Parathyroid adenoma (tissue), 2 donors: ENCODE results near the gene LEMD1.

ENCODE experiments used
- H2AFZ ChIP-seq: fragments of 300-600 bp; sonication (generic); one replicate; pipeline ENCODE4 v1.7.0; 2017; ENCODE audit warnings: antibody characterized with exemption, mild to moderate bottlenecking
- H3K27ac ChIP-seq: fragments of 300-600 bp; sonication (generic); one replicate; pipeline ENCODE4 v1.7.0; 2017
- H3K27me3 ChIP-seq: fragments of 300-600 bp; sonication (generic); one replicate; pipeline ENCODE4 v1.7.0; 2017; ENCODE audit warnings: low read length; ENCODE audit not compliant: control insufficient read depth, insufficient read depth
- H3K36me3 ChIP-seq: fragments of 300-600 bp; sonication (generic); one replicate; pipeline ENCODE4 v1.7.0; 2017; ENCODE audit warnings: low read length; ENCODE audit not compliant: control insufficient read depth, insufficient read depth
- H3K4me1 ChIP-seq: fragments of 300-600 bp; sonication (generic); one replicate; pipeline ENCODE4 v1.7.0; 2017; ENCODE audit warnings: control low read depth
- H3K4me2 ChIP-seq: fragments of 300-600 bp; sonication (generic); one replicate; pipeline ENCODE4 v1.7.0; 2017; ENCODE audit warnings: low read length
- H3K4me3 ChIP-seq: fragments of 300-600 bp; sonication (generic); one replicate; pipeline ENCODE4 v1.7.0; 2017; ENCODE audit warnings: low read depth, low read length
- H3K79me2 ChIP-seq: fragments of 300-600 bp; sonication (generic); one replicate; pipeline ENCODE4 v1.7.0; 2017; ENCODE audit warnings: control low read depth
- H3K9ac ChIP-seq: fragments of 300-600 bp; sonication (generic); one replicate; pipeline ENCODE4 v1.7.0; 2017; ENCODE audit warnings: mild to moderate bottlenecking
- H3K9me3 ChIP-seq: fragments of 300-600 bp; sonication (generic); one replicate; pipeline ENCODE4 v1.7.0; 2017; ENCODE audit warnings: low read length; ENCODE audit not compliant: control insufficient read depth
- TF ChIP-seq, protein P1 (sequence below): fragments of 300-600 bp; sonication (generic); IDR thresholded peaks from one replicate; pipeline ENCODE4 v1.7.0; 2017; ENCODE audit warnings: antibody characterized with exemption, mild to moderate bottlenecking
- donor health status: primary hyperparathyroidism.

LEMD1 gene

DNA sequence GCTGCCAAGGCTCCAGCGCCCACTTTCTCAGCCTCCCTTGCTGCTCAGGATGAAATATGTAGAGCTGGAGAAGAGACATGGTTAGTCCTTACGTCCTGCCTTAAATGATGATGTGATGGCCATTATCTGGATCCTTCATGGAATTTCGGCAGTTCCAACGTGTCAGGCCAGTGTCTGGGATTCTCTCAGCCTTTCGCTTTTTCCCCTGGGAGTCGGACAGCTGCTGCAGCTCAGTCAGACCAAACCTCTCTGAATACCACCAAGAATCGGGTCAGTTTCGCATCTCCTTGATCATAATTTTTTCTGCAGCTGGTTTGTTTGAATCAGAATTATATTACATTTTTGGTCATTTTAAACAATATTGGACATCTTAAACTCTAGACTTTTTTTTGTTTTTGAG is 42.8 kb downstream of the LEMD1 start:
- Histone ChIP-seq H3K9me3 (no peaks in the 10 kb centered on the region), H3K36me3 (no peaks in the 10 kb centered on the region), H3K79me2 (no peaks in the 10 kb centered on the region), H3K27me3 (no peaks in the 10 kb centered on the region), H3K4me1 (peaks cover 11% of the 10 kb centered on the region), H3K9ac (no peak overlapping the region), H3K4me3 (no peak overlapping the region), H3K4me2 (no peak overlapping the region), H2AFZ (no peak overlapping the region), H3K27ac (no peak overlapping the region)
- TF ChIP-seq, protein P1, sequence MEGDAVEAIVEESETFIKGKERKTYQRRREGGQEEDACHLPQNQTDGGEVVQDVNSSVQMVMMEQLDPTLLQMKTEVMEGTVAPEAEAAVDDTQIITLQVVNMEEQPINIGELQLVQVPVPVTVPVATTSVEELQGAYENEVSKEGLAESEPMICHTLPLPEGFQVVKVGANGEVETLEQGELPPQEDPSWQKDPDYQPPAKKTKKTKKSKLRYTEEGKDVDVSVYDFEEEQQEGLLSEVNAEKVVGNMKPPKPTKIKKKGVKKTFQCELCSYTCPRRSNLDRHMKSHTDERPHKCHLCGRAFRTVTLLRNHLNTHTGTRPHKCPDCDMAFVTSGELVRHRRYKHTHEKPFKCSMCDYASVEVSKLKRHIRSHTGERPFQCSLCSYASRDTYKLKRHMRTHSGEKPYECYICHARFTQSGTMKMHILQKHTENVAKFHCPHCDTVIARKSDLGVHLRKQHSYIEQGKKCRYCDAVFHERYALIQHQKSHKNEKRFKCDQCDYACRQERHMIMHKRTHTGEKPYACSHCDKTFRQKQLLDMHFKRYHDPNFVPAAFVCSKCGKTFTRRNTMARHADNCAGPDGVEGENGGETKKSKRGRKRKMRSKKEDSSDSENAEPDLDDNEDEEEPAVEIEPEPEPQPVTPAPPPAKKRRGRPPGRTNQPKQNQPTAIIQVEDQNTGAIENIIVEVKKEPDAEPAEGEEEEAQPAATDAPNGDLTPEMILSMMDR, result no peak

- peaks cover 18% of the 10 kb centered on the region for H3K4me1 ChIP-seq
These were observed 44.5 kb downstream of the LEMD1 start for GRCh38 chr1:205377355-205377754.

DNA sequence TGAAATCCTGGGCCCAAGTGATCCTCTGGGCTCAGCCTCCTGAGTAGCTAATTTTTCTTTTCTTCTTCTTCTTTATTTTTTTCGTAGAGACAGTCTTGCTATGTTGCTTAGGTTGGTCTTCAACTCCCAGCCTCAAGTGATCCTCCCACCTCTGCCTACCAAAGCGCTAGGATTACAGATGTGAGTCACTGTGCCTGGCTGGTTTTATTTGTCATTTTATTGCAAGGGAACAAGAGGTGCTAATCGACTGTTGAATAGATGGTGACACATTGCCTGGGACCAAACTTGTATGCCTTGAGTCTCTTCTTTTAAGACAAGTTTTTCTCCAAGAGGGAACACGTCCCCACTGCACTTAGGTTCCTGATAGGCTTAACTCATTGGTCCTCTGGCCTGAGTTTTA is 45.1 kb downstream of the LEMD1 start:
- Histone ChIP-seq H2AFZ (no peak overlapping the region), H3K4me3 (no peak overlapping the region), H3K9me3 (no peaks in the 10 kb centered on the region), H3K79me2 (no peaks in the 10 kb centered on the region), H3K4me1 (peaks cover 21% of the 10 kb centered on the region), H3K4me2 (no peak overlapping the region), H3K27ac (no peak overlapping the region), H3K27me3 (no peaks in the 10 kb centered on the region), H3K36me3 (no peaks in the 10 kb centered on the region), H3K9ac (no peak overlapping the region)
- TF ChIP-seq, protein P1, result no peak

More at GRCh38 chr1:205377355-205377754, 44.5 kb downstream of the LEMD1 start:
- TF ChIP-seq, protein P1, result no peak
- Histone ChIP-seq H3K27ac (no peak overlapping the region), H3K27me3 (no peaks in the 10 kb centered on the region), H3K9ac (no peak overlapping the region), H2AFZ (no peak overlapping the region), H3K36me3 (no peaks in the 10 kb centered on the region), H3K4me2 (no peak overlapping the region), H3K9me3 (no peaks in the 10 kb centered on the region), H3K4me3 (no peak overlapping the region), H3K79me2 (no peaks in the 10 kb centered on the region)

DNA sequence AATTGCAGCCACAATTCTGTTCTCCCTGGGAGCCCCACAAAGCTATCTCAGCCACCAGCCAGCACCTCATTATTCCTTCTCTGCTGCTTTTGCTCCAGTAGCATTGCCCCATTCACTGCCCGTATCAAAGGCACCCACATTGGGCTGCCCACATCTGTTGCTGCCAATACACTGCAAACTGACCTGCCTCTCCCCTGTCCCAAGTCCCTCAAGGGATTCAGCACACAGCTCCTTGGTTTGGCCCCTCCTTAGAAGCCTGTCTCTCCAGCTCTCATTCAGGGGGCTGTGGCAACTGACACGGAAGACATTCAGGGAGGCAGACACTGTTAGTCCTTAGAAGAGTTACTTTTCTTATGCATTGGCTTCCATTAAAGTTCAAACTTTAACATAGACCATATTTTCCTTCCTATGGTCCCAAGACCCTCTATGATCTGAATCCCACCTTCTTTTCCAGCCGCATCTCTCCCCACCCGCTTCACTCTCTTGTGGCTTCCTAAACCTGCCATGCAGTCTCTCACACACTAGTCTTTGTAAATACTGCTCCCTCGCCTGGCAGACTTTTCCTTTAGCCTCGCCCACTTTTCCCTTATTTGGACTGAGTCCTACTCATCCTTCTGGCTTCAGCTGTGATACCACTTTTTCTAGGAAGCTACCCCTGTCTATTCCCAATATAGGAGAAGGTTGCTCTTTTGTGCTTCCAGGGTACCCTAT is 45.9 kb downstream of the LEMD1 start:
- Histone ChIP-seq H3K79me2 (no peaks in the 10 kb centered on the region), H3K4me1 (peaks cover 21% of the 10 kb centered on the region), H3K9ac (no peak overlapping the region), H3K9me3 (no peaks in the 10 kb centered on the region), H3K4me2 (no peak overlapping the region), H3K36me3 (no peaks in the 10 kb centered on the region), H3K4me3 (no peak overlapping the region), H2AFZ (no peak overlapping the region), H3K27ac (peak overlapping the region; percentile 41), H3K27me3 (no peaks in the 10 kb centered on the region)
- TF ChIP-seq, protein P1, result no peak
